ENCODE measurements around the gene LILRB4.

LILRB4 gene

DNA sequence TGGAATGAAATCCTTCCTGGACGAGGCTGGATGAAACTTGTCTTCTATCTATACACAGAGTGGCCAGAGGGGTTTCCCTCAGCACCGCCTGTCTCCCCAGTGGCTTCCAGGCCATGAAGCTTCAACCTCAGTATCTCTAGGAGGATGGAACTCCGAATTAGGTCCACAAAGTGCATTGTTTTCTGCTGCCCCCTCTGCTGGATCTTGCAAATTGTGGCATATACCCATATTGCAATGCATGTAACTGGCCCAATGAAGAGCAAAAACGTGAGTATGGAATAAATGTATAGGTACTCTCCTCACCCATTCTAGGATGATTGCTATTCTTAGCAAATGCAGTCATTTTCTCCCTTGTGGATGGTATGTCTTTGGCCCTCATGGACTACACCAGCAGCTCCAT lies 14.7 kb upstream of the LILRB4 start:
- Histone ChIP-seq H3K9ac (no peak overlapping the region), H3K4me1 (peaks cover 26% of the 10 kb centered on the region), H3K27me3 (no peaks in the 10 kb centered on the region), H3K27ac (no peak overlapping the region), H3K4me2 (no peak overlapping the region), H3K36me3 (no peaks in the 10 kb centered on the region), H3K9me3 (no peaks in the 10 kb centered on the region), H4K20me1 (no peaks in the 10 kb centered on the region), H3K4me3 (no peak overlapping the region)
- TF ChIP-seq Cebpa-rat (IDR thresholded peaks at IDR 0.05): no peak

- peak; percentile 62; the same call in 1 of the 2 replicates for TF ChIP-seq Cebpa-rat (IDR thresholded peaks at IDR 0.05)
- Histone ChIP-seq H3K9ac (no peak overlapping the region), H3K27me3 (no peaks in the 10 kb centered on the region), H3K4me2 (peak overlapping the region; percentile 19), H3K27ac (no peak overlapping the region), H3K36me3 (no peaks in the 10 kb centered on the region), H3K9me3 (no peaks in the 10 kb centered on the region), H4K20me1 (no peaks in the 10 kb centered on the region), H3K4me1 (peaks cover 40% of the 10 kb centered on the region), H3K4me3 (no peak overlapping the region)
Observed at GRCh38 chr19:54650108-54650655, 12.6 kb upstream of the LILRB4 start.

GRCh38 chr19:54653181-54653809 lies 9.5 kb upstream of the LILRB4 start:
- Histone ChIP-seq H3K9me3 (no peaks in the 10 kb centered on the region), H3K27ac (no peak overlapping the region), H3K27me3 (no peaks in the 10 kb centered on the region), H3K9ac (no peak overlapping the region), H3K36me3 (no peaks in the 10 kb centered on the region), H4K20me1 (no peaks in the 10 kb centered on the region), H3K4me1 (peaks cover 34% of the 10 kb centered on the region), H3K4me2 (no peak overlapping the region), H3K4me3 (no peak overlapping the region)
- TF ChIP-seq Cebpa-rat (IDR thresholded peaks at IDR 0.05): no peak

- Histone ChIP-seq H3K9ac (no peak overlapping the region), H3K4me1 (peaks cover 35% of the 10 kb centered on the region), H3K4me3 (no peak overlapping the region), H3K9me3 (no peaks in the 10 kb centered on the region), H3K27ac (no peak overlapping the region), H3K4me2 (peak overlapping the region; percentile 45), H3K36me3 (no peaks in the 10 kb centered on the region), H4K20me1 (no peaks in the 10 kb centered on the region), H3K27me3 (no peaks in the 10 kb centered on the region)
- TF ChIP-seq Cebpa-rat (IDR thresholded peaks at IDR 0.05): no peak; the same call in 1 of the 2 replicates
Observed at GRCh38 chr19:54654447-54655321, 8.1 kb upstream of the LILRB4 start.

DNA sequence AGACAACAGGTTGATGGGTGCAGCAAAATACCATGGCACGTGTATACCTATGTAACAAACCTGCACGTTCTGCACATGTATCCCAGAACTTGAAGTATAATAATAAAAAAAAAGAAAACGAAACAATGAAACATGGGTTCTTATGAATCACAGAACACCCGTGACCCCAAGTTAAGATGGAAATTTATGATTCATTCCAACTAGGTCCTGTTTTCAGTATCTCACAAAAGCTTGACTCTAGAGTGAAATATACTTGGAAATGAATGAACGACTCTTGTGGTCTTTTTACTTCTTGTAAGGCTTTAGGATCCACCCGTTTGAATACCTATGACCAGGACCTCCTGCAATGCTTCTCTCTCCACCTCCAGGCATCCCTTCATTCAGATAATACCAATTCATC lies 3.5 kb upstream of the LILRB4 start:
- Histone ChIP-seq H3K9me3 (no peaks in the 10 kb centered on the region), H3K27ac (no peak overlapping the region), H4K20me1 (no peaks in the 10 kb centered on the region), H3K4me3 (no peak overlapping the region), H3K4me1 (peaks cover 57% of the 10 kb centered on the region), H3K4me2 (no peak overlapping the region), H3K9ac (no peak overlapping the region), H3K36me3 (peaks cover 2% of the 10 kb centered on the region), H3K27me3 (no peaks in the 10 kb centered on the region)
- no peak for TF ChIP-seq Cebpa-rat (IDR thresholded peaks at IDR 0.05)

DNA sequence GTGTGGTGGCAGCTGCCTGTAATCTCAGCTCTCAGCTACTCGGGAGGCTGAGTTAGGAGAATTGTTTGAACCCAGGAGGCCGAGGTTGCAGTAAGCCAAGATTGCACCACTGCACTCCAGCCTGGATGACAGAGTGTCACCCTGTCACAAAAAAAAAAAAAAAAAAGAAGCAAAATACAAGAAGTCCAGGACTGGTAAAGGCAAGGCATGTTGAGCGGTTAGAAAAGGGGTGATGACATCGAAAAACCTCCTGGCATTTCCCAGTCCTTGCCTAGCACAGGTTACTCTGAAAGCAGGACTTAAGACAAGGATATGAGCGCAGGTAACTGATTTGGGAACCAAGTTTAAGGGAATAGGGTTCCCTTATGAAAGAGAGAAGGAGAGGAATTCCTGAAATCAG lies 2.5 kb upstream of the LILRB4 start:
- Histone ChIP-seq H3K4me1 (peaks cover 56% of the 10 kb centered on the region), H3K9ac (peak overlapping the region; percentile 79), H3K4me3 (peak overlapping the region; percentile 66), H4K20me1 (no peaks in the 10 kb centered on the region), H3K9me3 (no peaks in the 10 kb centered on the region), H3K27me3 (no peaks in the 10 kb centered on the region), H3K27ac (peak overlapping the region; percentile 71), H3K4me2 (peak overlapping the region; percentile 88), H3K36me3 (peaks cover 13% of the 10 kb centered on the region)
- TF ChIP-seq Cebpa-rat (IDR thresholded peaks at IDR 0.05): no peak

- peaks cover 19% of the 10 kb centered on the region for H3K36me3 ChIP-seq
- H3K9me3 ChIP-seq: no peaks in the 10 kb centered on the region
- H3K4me2 ChIP-seq: peak overlapping the region; percentile 88
- H3K9ac ChIP-seq: peak overlapping the region; percentile 79
- H3K27me3 ChIP-seq: no peaks in the 10 kb centered on the region
- H3K4me1 ChIP-seq: peaks cover 56% of the 10 kb centered on the region
- peak overlapping the region; percentile 71 for H3K27ac ChIP-seq
- no peak for TF ChIP-seq Cebpa-rat (IDR thresholded peaks at IDR 0.05)
- no peaks in the 10 kb centered on the region for H4K20me1 ChIP-seq
- peak overlapping the region; percentile 66 for H3K4me3 ChIP-seq
Observed at GRCh38 chr19:54660964-54661363, 1.8 kb upstream of the LILRB4 start.

- no peak for TF ChIP-seq Cebpa-rat (IDR thresholded peaks at IDR 0.05)
- Histone ChIP-seq H3K4me3 (peak overlapping the region; percentile 66), H3K4me1 (peaks cover 56% of the 10 kb centered on the region), H4K20me1 (no peaks in the 10 kb centered on the region), H3K27me3 (no peaks in the 10 kb centered on the region), H3K27ac (peak overlapping the region; percentile 71), H3K9me3 (peaks cover 5% of the 10 kb centered on the region; the same call in 1 of the 2 replicates), H3K36me3 (peaks cover 29% of the 10 kb centered on the region), H3K4me2 (peak overlapping the region; percentile 88), H3K9ac (peak overlapping the region; percentile 79)
Observed at GRCh38 chr19:54661846-54662481, 821 bp upstream of the LILRB4 start.

DNA sequence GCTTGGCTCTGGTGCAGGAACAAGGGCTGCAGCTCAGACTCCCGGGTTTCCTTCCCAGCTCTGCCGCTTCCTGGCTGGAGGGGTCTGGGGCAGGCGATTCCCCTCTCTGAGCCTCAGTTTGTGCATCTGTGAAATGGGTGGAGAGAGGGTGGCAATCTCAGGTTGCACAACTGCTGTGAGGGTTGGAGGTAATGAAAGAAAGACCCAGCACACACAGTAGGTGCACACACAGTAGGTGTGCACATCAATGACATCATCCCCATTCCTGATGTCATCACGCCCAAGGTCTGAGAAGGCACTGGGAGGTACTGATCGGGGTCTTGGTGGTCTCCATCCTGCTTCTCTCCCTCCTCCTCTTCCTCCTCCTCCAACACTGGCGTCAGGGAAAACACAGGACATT lies 2.7 kb downstream of the LILRB4 start:
- Histone ChIP-seq H3K4me2 (no peak overlapping the region), H3K36me3 (peaks cover 44% of the 10 kb centered on the region), H3K27me3 (no peaks in the 10 kb centered on the region), H3K4me1 (peaks cover 47% of the 10 kb centered on the region), H3K4me3 (no peak overlapping the region), H3K9ac (no peak overlapping the region), H3K27ac (no peak overlapping the region), H4K20me1 (no peaks in the 10 kb centered on the region), H3K9me3 (peaks cover 15% of the 10 kb centered on the region; the same call in 1 of the 2 replicates)
- TF ChIP-seq Cebpa-rat (IDR thresholded peaks at IDR 0.05): no peak

Measured in BLaER1 (cell line).